ENCODE data around the gene LSAMP.
A peak's percentile ranks its signal among the peaks of the same experiment; 100 is the strongest.
"Not testable (repeated sequence)": the region's sequence is repeated elsewhere in the genome, so short reads cannot be mapped to it uniquely, and the experiment has no call there.

Gene LSAMP

DNA sequence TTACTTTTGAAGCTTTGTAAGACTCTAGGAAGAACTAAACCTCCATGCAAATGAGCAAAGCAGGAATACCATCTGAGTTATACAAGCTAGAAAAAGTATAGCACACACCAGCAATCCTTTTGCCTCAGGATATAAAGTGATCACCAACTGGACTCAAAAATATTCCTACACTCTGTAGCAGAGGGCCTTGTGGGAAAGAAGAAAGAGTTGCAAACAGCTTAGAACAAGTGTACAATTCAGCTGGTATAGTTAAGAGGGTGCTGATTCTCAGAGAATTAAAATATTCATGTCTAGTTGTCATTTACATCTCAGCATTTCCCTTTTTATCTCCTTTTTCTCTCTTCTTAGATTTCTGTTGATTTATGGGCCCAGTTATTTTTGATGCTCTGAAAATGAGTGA lies 573.6 kb downstream of the LSAMP start:
- no peak for DNase-seq

DNA sequence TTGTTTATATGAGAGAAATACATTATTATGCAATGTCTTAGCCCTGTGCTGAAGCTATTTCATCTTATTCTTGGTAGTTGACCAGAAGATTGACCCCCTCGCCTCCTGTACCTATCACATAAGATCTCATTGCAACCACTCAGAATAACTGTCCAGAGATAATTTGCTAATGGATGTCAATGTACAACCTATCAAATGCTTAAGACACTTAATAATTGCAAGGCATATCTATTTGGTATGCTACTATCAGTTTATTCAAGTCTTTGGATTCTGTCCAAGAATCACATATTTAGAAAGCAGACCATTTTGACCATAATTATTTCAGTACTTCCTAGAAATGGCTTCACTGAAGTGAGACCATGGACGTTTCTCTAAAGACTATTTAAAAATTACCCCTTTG lies 580.4 kb downstream of the LSAMP start:
- peak; percentile 3 for DNase-seq

DNA sequence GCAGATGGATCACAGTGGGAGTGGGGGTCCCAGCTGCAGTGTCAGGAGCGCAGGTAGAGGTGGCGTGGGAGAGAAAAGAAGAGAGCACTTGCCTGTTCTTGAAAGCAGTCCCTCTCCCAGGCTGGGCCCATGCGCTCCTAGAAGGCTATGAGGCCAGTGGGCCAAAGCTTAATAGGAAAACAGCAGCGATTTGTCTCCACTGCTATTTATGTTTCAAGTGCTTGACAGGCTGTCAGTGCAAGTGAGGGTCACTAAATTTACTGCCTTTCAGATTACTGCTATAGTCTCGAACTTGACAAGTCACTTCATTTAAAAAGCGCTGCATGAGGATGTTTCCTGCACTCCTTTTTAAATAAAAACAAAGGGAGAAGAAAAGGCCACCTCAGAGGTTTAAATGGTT lies 582.4 kb downstream of the LSAMP start:
- peak; percentile 91 for DNase-seq

DNA sequence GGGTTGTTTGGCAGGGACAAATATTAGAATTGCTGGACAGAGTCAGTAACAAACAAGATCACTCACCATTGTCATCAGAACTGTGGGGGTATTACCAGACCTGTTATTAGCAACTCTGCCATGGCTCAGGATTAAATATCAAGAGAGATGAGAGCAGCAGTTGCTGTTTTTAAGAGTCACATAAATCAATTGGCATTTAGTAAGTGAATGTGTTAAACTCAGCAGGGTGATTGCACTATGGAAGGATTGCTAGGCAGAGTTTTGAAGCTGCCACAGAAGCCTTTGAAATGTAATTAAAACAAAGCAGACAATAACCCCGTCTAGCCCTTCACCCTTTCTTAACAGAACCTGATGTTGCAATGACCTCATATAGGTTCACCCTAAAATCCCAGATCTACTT lies 583.2 kb downstream of the LSAMP start:
- peak; percentile 92 for DNase-seq

DNA sequence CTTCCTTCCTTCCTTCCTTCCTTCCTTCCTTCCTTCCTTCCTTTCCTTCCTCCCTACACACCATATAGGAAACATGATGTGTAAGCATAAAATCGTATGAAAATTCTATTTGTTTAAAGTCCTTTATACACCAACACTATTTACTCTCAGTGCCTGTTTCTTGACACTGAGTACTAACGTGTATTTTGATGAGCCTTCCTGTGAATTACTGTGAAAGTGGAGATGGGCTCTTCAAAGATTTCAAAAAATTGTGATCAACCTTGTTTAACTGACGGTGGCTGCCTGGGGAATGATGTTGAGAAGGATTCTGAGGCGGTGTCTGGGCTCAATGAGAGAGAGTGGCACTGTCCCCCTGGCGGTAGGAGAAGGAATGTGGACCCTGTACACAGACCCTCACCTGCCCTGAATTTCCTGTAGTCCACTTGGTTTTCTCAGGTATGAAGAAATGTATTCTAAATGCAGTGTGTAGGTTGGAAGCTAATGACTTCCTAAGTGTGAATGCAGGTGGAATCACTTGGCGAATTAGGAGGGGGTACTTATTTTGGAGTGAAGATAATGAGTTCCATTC lies 584.0 kb downstream of the LSAMP start:
- DNase-seq: peak; percentile 13

DNA sequence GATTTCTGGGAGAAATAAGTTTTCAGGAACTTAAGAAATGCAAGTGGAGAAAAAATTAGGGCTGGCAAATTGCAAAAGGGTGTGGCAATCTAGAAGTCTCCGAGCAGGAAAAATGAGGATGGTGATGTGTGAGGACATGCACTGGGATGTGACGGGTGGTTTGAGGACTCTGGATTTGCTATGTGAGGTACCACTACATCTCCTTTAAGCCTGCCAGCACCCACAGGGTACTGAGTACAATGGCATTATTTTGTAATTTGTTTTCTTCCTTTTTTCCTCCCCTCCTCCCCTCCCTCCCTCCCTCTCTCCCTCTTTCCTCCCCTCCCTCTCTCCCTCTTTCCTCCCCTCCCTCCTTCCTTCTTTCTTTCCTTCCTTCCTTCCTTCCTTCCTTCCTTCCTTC lies 584.5 kb downstream of the LSAMP start:
- DNase-seq: no peak

DNA sequence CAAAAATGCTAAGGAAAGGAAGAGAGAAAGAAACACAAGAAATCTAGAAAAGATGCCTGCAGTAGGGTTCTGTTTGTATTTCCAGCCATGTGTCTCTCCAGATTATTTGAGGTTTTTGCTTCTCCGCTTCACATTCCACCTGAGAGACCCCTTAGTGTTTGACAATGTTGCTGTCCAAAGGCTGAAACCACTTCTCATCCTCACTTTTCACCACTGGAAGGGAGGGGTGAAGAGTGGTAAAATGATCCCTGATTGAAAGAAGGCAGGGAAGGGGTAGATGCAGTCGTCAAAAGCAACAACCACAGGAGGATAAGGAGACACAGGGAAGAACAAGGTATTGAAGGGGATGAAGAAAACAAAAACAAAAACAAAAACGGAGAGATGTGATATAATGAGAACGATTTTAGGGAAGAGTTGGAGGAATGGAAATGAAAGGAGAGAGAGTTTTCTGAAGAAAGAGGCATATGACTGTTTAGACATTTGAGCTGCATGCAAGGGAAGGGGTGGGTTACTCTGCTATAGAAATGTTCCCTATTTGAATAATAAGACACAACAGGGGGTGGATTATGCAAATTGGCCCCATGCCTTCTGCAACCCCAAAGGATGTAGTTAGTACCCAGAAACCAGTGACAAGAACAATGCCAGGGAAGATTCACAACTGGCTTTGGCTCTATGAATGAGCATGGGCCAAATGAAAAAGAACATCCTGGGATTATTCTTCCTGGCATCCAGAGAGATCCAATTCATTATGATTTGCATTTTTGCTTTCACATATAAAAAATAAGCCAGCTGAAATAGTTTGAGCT lies 586.1 kb downstream of the LSAMP start:
- DNase-seq: peak; percentile 78

DNA sequence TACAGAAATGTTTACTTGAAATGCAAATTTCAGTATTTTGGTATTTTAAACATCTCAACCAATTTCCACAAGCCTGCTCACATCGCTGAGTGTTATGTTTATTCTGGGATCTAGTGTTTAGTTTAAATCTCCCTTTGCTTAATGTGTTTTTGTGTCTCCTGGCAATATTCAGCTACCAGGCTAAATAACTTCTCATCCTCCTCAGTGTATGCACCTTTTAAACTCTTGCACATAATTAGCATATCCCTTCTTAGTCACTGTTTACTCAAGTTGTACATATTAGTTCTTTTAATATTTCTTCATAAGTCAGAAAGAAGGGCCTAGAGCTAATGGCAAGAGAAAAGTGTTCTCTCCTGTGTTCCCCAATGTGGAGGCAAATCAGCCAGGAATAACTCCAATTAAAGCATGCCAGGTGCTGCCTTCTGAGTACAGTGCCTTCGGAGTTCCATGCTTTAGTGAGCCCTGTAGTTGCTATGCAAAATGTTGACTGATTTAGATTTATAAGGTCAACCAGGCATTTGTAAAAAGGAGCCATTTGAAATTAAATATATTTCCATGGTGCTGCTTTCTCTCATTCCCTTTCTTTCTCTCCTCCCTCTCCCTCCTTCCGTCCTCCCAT lies 587.7 kb downstream of the LSAMP start:
- DNase-seq: peak; percentile 27

DNA sequence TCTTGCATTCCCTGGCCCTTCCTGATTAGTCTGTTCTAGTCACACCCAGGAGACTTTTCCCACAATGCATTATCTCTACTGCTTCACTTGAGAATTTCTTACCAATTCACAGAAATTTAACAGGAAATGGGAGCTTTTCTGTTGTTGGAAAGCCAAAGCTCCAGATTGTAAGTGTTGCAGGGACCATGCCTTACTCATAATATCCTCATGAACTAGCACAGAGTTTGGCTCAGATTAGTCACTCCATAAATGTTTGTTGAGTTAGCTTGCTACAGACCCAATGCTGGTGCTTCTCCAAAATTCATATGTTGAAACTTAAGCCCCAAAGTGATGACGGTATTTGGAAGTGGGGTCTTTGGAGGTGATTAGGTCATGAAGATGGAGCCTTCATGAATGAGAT lies 589.4 kb downstream of the LSAMP start:
- no peak for DNase-seq

DNA sequence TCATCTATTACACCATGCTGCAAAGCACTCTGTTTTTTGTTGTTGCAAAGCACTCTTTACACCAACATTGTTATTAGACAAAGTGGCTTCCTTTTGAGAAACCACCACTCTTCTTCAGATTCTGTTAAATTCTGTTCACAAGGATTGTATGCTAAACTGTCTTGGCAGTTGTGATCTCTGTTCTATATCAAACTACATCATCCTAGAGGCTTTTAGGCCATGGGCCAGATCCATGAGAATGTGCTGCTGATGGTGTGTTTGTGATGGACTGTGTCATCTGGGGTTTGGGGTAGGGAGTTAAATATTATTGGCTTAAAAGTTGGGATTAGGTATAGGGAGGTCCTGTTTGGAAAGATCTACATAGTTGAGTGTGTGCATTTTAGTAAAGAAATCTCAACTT lies 592.2 kb downstream of the LSAMP start:
- no peak for DNase-seq

DNA sequence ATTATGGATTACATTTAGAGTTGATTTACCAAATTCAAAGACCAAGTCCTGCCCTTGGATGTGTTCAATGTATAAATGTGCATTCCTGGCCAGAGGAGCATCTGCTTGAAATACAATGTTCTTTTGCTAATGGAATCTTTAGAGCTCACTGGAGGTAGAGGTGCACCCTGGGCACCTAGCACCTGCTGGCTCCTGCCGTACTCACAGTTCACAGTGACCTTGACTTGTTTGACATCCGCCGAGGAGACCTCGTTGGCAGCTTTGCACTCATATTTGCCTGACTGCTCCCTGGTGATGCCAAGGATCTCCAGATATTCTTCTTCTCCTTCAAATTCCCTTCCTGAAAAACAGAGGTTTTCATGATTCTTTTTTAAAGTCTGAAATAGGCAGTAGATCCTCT lies 593.0 kb downstream of the LSAMP start:
- no peak for DNase-seq

DNA sequence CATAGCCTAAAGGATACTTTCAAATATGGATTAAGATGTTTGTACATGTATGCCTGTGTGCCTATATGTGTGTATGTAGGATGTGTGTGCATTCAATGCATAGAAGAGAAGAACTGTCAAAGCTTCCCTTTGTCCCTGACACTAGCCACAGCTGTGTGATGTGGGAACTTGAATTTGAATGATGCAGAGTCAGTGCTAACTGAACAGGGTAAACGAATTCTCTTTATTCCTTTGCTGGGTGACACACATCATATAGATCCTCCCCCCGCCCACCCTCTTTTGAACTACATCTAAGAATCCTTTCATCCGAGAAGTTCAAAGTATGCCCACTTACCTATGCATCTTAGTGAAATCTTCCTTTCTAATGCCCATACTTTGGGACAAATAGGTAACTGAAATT lies 593.7 kb downstream of the LSAMP start:
- DNase-seq: no peak

DNA sequence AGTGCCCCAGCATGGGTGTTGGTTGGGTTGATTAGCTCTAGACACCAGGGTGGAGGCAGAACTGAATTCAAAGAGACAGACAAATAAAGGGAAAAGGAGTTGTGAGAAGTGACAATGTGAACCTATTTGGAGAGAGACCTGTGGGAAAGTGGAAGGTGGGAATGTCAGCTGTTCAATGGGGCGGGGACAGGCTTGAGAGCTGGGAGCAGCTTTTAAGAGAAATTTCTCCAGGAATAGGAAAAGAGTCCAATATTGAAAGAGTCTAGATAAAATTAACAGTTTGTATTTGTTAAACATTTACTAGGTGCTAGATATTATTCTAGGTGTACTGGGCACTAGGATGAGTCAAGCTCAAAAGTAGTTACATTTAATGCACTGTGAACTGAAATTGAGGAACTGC lies 596.6 kb downstream of the LSAMP start:
- no peak for DNase-seq

DNA sequence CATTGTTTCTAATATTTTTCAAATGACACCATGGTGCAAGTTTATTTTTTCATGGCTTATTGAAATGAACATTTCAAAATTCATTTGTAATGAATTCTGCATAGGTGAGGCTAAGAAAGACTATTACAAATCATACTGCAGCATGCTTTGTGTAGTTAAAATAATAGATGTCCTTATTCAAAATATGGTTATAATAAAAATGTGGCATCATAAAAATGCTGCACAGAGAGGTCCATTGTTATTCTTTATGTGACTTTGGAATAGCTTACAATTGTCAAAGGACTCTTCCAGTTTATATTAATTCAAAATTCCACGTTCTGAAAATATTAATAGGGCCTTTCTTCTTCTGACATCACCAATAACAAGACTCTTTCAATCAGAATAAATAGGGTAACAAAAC lies 599.3 kb downstream of the LSAMP start:
- no peak for DNase-seq

DNA sequence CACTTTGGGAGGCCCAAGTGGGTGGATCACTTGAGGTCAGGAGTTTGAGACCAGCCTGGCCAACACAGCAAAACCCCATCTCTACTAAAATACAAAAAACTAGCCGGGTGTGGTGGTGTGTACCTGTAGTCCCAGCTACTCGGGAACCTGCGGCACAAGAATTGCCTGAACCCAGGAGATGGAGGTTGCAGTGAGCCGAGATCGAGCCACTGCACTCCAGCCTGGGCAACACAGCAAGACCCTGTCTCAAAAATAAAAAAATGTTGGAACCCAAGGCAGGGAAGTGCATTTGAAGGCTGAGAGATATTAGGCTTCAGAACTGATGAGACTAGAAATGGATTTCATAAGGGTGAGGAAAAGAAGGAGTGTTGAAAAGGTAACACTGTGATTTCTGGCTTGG lies 600.6 kb downstream of the LSAMP start:
- not testable (repeated sequence) for DNase-seq

DNA sequence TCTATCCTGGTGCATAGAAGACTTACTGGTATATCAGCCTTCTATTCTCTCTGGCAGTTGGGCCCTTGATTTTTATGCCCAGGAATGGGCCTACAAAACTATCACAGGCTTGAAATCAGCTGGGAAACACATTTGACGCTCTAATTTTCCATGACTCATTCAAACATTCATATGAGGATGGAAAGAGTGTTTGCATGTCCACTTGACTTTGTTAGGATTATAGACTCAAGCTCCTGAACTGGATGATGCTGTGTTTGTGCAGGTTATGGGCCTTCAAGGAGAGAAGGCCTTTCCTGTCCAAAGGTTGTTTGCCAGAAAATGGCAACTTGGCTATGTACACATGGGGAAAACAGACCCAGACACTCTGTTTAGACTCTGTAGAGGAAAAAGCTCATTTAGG lies 602.1 kb downstream of the LSAMP start:
- no peak for DNase-seq

DNA sequence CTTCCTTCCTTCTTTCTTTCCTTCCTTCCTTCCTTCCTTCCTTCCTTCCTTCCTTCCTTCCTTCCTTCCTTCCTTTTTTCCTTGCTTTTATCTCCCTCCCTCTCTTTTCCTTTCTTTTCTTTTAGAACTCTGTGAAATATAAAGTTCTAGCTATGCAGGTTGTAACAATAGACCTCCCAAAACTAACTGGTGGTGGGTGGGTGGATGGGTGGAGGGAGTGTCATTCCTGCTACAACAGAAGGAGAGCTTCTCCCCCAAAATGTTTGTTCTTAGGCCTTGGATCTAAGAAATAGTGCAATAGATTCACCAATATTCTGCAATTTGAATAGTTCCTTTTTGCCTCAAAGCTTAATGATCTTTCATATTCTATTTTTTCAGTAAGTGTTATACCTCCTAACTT lies 606.0 kb downstream of the LSAMP start:
- no peak for DNase-seq

DNA sequence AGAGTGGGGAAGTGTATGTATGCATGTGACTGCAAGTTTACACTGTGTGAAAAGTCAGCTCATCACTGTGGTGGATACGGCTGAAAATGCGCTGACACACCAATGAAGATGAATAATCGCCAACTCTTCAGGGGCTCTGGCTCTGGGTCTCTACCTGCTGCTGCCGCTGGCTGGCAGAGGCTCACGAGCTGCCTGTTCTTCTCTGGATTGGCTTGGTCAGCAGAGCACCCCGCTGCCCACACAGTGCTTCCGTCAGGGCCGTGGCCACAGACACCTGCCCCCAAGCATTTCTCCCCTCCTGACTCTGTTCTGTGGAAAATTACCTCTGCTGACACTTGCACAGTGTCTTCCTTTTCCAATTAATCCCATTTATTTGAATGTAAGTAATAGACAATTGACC lies 606.5 kb downstream of the LSAMP start:
- DNase-seq: no peak

DNA sequence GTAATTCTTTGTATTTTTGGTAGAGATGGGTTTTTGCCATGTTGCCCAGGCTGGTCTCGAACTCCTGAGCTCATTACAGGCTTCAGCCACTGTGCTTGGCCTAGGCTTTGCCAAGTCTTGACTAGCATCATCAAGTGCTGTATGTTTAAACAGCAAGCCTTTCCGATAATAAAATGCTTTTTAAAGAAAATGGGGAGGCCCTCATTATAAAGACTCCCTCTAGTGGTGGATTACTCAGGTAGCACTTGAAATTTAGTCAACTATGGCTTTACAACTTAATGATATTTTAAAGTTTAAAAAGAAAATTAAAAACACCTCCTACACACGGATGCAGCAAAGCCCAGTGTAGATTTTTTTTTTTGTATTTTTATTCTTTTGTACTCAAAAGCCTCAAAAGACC lies 608.3 kb downstream of the LSAMP start:
- DNase-seq: peak; percentile 11

DNA sequence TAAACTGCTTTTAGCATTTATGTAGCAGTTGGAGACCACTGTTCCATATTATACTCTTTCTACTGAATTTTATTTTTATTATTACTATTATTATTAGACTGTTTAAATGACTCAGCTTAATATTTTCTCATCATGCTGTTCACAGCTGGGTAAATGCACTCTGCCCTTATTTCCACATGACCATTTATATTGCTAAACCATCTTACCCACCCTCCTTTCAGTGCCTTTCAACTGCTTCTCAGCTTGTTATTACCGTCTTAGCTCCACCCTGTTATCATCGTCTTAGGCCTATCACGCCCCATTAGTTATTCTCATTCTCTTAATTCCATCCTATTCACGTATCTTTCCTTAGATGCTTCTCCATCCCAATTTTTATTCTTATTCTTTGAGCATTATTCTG lies 609.3 kb downstream of the LSAMP start:
- no peak for DNase-seq

DNA sequence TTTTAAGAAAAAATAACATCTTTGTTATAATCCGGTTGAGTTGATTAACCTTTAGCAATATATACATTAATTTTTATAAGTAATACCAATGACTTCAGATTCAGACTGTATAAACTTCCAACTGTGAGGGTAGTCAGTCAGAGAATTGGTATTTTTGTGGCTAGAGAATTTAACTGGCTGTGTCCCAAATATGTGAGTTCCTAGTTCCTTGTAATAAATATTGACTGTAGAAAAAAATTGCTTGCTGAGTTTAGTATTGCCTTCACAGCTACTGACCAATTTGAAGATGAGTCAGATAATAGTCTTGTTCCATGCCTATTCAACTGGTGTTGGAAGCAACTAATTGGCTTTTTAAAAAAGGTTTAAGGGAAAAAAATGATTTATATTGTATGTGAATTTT lies 611.2 kb downstream of the LSAMP start:
- DNase-seq: no peak

DNA sequence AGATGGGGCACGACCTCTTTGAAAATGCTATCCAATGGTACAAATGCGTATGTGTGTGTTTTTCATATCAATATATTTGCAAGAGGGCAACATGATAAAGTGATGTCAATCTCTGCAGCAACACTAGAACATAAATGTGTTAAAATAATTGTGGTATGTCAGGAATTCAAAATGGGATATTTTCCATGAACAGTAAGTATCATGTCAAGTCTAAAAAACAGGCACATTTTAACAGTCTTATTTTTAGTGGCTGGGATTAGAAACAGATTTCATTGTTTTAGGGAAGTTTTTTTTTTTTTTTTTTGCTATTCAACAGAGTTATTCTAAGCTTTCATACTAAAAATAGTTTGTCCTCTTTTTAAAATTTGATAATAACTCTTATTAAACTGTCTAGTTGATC lies 612.2 kb downstream of the LSAMP start:
- DNase-seq: no peak

DNA sequence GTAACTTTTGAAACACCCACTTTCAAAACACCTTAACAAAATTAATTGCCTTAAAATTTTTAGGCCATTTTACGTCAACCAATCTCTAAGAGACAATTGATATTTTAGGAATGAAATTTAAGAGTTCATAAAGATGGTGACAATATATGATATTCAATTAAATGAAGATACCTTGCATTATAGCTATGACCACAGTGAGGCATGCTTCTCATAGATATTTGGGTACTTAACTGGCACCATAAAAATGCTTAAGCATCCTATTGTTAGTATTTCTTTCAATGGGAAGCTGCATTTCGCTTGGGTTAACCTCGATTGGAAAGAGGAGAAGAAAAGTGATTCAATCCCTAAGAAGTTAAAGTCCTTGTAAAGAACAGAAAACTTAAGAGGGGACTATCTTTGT lies 613.0 kb downstream of the LSAMP start:
- peak; percentile 13 for DNase-seq

DNA sequence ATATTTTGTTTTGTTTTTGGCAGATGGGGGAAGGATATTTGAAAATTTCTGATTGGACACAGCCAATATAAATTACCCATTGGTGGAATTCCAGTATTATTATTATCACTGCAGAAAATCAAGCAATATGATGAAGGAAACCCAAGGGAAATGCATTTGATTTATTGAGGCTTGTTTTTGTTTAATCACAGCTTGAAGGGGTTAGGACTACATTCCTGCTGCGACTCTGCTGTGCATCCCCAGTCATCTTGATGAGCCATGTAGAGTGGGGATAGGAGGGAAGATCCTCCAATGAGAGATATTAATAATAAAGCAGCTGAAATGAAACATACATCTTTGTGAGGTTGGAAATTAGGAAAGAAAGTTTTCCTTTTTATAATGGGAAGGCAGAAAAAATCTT lies 613.4 kb downstream of the LSAMP start:
- DNase-seq: no peak

Data from NCI-H69 (cell line).